Stimulated activated CD4-positive, alpha-beta T cell treated with anti-CD3 and anti-CD28 coated beads, Interleukin-1b, Interleukin-23, amount 100 ng/mL, for 4 hours (primary cell): Measurements from ENCODE around the gene PRKRIP1.
"Not testable (repeated sequence)": the region's sequence is repeated elsewhere in the genome, so short reads cannot be mapped to it uniquely, and the experiment has no call there.

Source experiments
- DNase-seq, 2 donors: peaks; one replicate each; pipeline ENCODE4 v3.0.0-alpha.2; 2020; ENCODE audit warnings: low read depth in 2 of 2

Gene PRKRIP1

GRCh38 chr7:102404005-102404861 lies 8.1 kb downstream of the PRKRIP1 start:
- DNase-seq, result no peak

GRCh38 chr7:102404862-102405188 lies 8.7 kb downstream of the PRKRIP1 start:
- not testable (repeated sequence) for DNase-seq

- DNase-seq, result no peak
These were observed 11.7 kb downstream of the PRKRIP1 start for GRCh38 chr7:102407910-102408309.

- DNase-seq, result not testable (repeated sequence)
These were observed 12.4 kb downstream of the PRKRIP1 start for GRCh38 chr7:102408530-102408929.

GRCh38 chr7:102409340-102409739 lies 13.2 kb downstream of the PRKRIP1 start:
- no peak for DNase-seq

GRCh38 chr7:102410123-102410522 lies 14.0 kb downstream of the PRKRIP1 start:
- no peak for DNase-seq

GRCh38 chr7:102410918-102411317 lies 14.8 kb downstream of the PRKRIP1 start:
- no peak for DNase-seq

GRCh38 chr7:102412548-102412947 lies 16.4 kb downstream of the PRKRIP1 start:
- no peak for DNase-seq

GRCh38 chr7:102413091-102413490 lies 16.9 kb downstream of the PRKRIP1 start:
- DNase-seq, result no peak

GRCh38 chr7:102413611-102414010 lies 17.4 kb downstream of the PRKRIP1 start:
- DNase-seq, result no peak

GRCh38 chr7:102415685-102416225 lies 19.6 kb downstream of the PRKRIP1 start:
- peak in 1 of 2 donors; percentile 28 for DNase-seq

GRCh38 chr7:102416406-102416805 lies 20.2 kb downstream of the PRKRIP1 start:
- DNase-seq, result no peak

GRCh38 chr7:102417105-102417504 lies 20.9 kb downstream of the PRKRIP1 start:
- no peak for DNase-seq

- DNase-seq, result no peak
These were observed 22.4 kb downstream of the PRKRIP1 start for GRCh38 chr7:102418592-102418991.

GRCh38 chr7:102421706-102422240 lies 25.6 kb downstream of the PRKRIP1 start:
- no peak for DNase-seq

GRCh38 chr7:102424129-102424551 lies 28.0 kb downstream of the PRKRIP1 start:
- DNase-seq, result no peak

GRCh38 chr7:102424787-102425218 lies 28.6 kb downstream of the PRKRIP1 start:
- no peak for DNase-seq

- peak; percentile 69 to 72 for DNase-seq
These were observed 29.6 kb downstream of the PRKRIP1 start for GRCh38 chr7:102425639-102426267.

- DNase-seq, result peak; percentile 54 to 63
These were observed 30.3 kb downstream of the PRKRIP1 start for GRCh38 chr7:102426268-102427018.

GRCh38 chr7:102427019-102427405 lies 30.8 kb downstream of the PRKRIP1 start:
- DNase-seq, result no peak

- DNase-seq, result no peak
These were observed 33.2 kb downstream of the PRKRIP1 start for GRCh38 chr7:102429141-102429899.
